Thoracic aorta (tissue), 2 donors: ENCODE measurements around the gene ZC2HC1C. TPM values are rescaled to one million over a fixed set of nuclear protein-coding genes. Genes with fewer than 3 reads are reported as not detected.

Source experiments
- ATAC-seq: fragments of 150-250 bp; one replicate; pipeline ENCODE4 v1.8.0; 2017; ENCODE audit warnings: low read depth; ENCODE audit not compliant: insufficient number of reproducible peaks, low FRiP score
- DNase-seq: peaks from one replicate; pipeline ENCODE4 v3.0.0-alpha.2; 2020; ENCODE audit warnings: low spot score
- H3K27ac ChIP-seq, 2 donors: fragments of 200-600 bp; sonication (generic); 1 replicate in 1 of 2; 2 replicates in 1 of 2; pipeline ENCODE4 v1.5.1; 2016; ENCODE audit warnings: mild to moderate bottlenecking in 2 of 2, moderate library complexity in 2 of 2
- H3K27me3 ChIP-seq: fragments of 200-600 bp; sonication (generic); replicated peaks from 2 replicates; pipeline ENCODE4 v1.6.0; 2016; ENCODE audit warnings: mild to moderate bottlenecking; ENCODE audit not compliant: insufficient read depth
- H3K36me3 ChIP-seq: fragments of 200-600 bp; sonication (generic); one replicate; pipeline ENCODE4 v1.5.1; 2016
- H3K4me1 ChIP-seq, 2 donors: fragments of 200-600 bp; sonication (generic); 1 replicate in 1 of 2; 2 replicates in 1 of 2; pipeline versions ENCODE4 v1.5.1 to v1.6.0; 2016; ENCODE audit warnings: low read depth in 2 of 2, mild to moderate bottlenecking in 1 of 2; ENCODE audit not compliant: control insufficient read depth in 1 of 2
- H3K4me3 ChIP-seq: fragments of 200-600 bp; sonication (generic); 2 replicates; pipeline ENCODE4 v1.5.1; 2016; ENCODE audit warnings: mild to moderate bottlenecking
- H3K9me3 ChIP-seq: fragments of 200-600 bp; sonication (generic); 2 replicates; pipeline ENCODE4 v1.5.1; 2016
- CTCF ChIP-seq: fragments of 200-600 bp; sonication (generic); IDR thresholded peaks from one replicate; pipeline ENCODE4 v1.5.1; 2019; ENCODE audit warnings: antibody characterized with exemption
- total RNA-seq, 2 donors: library from RNA; depleted of rRNA; stranded (reverse); fragments of >200 nt; gene quantifications; one replicate each; pipeline versions ENCODE4 v1.1.0 to v1.2.3, GENCODE V29; 2016

ZC2HC1C gene
- total RNA-seq, 2 donors from 2014 or later: 0.27 to 1.1 TPM

DNA sequence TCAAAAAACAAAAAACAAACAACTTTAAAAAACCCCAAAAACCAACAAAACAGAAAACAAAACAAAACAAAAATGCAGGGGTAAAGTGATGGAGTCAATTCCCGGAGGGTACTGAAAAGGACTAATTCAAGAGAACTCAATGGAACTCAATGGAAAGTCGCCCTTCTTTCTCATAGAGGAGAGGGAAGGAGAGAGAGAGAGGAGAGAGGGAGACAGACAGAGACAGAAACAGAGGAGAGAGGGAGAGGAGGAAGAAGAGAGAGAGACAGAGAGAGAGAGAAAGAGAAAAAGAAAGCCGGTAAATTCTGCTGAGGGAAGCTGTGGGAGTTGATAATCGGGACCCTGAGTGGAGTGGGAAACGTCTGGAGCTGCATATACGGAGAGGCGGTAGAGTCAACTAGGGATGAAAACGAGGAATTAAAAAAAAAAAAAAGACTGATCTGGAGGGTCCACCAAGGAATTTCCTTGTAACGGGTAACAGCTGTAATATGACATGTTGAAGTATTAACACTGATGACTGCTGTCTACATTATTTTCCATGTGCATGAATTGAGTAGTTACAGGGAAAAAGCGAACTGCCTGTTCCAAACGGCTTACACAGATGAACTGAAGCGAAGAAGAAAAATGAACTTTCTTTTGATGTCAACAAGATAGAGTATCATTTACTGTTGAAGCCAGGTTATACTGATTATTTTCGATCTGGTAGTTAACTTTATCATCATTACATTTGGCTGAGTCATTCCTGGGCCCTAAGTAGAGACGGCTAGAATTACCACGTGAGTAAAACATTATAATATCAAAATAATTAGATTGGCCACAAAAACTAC, 934 bp upstream of the ZC2HC1C start:
- Histone ChIP-seq H3K4me1 (peaks cover 2 to 27% of the 10 kb centered on the region in 2 donors), H3K9me3 (no peaks in the 10 kb centered on the region), H3K27me3 (no peaks in the 10 kb centered on the region), H3K27ac (peak overlapping the region; percentile 81 to 84), H3K36me3 (no peaks in the 10 kb centered on the region), H3K4me3 (peak overlapping the region; percentile 74)
- TF ChIP-seq CTCF: no peak
- ATAC-seq (no peak), DNase-seq (no peak)

DNA sequence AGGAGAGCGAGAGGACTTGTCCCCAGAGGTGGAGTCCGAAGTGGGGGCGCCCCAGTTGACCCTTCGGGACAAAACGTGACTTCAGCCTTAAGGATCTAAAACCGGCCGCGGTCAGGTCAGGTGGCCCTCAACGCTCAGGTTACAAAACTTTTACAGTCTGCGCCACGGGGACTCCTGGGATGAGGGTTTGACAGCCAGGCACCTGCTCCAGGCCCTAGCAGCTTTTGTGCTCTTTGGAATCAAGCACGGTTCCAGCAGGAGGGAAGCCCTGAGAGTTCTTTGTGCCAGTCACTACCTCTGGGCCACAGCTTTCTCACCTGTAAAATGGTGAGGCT, 337 bp downstream of the ZC2HC1C start:
- Histone ChIP-seq H3K27ac (peak overlapping the region; percentile 81 to 84), H3K9me3 (no peaks in the 10 kb centered on the region), H3K4me3 (peak overlapping the region; percentile 74), H3K27me3 (no peaks in the 10 kb centered on the region), H3K36me3 (no peaks in the 10 kb centered on the region), H3K4me1 (peaks cover 2 to 23% of the 10 kb centered on the region in 2 donors)
- no peak for ATAC-seq
- TF ChIP-seq CTCF: no peak
- DNase-seq: no peak

GRCh38 chr14:75070383-75070782, 942 bp downstream of the ZC2HC1C start:
- H3K36me3 ChIP-seq: no peaks in the 10 kb centered on the region
- H3K4me3 ChIP-seq: no peak overlapping the region
- peak overlapping the region; percentile 81 to 84 for H3K27ac ChIP-seq
- H3K9me3 ChIP-seq: no peaks in the 10 kb centered on the region
- H3K4me1 ChIP-seq: peaks cover 2 to 23% of the 10 kb centered on the region in 2 donors
- no peak for ATAC-seq
- no peak for TF ChIP-seq CTCF
- no peak for DNase-seq
- H3K27me3 ChIP-seq: no peaks in the 10 kb centered on the region

GRCh38 chr14:75077794-75078193, 8.4 kb downstream of the ZC2HC1C start:
- Histone ChIP-seq H3K9me3 (no peaks in the 10 kb centered on the region), H3K27ac (no peak overlapping the region), H3K4me3 (no peak overlapping the region), H3K27me3 (no peaks in the 10 kb centered on the region), H3K4me1 (peaks cover 0 to 9% of the 10 kb centered on the region in 2 donors), H3K36me3 (no peaks in the 10 kb centered on the region)
- ATAC-seq (no peak), DNase-seq (no peak)
- TF ChIP-seq CTCF: no peak

- no peaks in the 10 kb centered on the region for H3K27me3 ChIP-seq
- no peak overlapping the region for H3K4me3 ChIP-seq
- no peak for ATAC-seq
- no peaks in the 10 kb centered on the region for H3K9me3 ChIP-seq
- TF ChIP-seq CTCF: no peak
- H3K4me1 ChIP-seq: peaks cover 0 to 11% of the 10 kb centered on the region in 2 donors
- H3K27ac ChIP-seq: no peak overlapping the region
- H3K36me3 ChIP-seq: peaks cover 9% of the 10 kb centered on the region
- no peak for DNase-seq
These were observed 10.1 kb downstream of the ZC2HC1C start for GRCh38 chr14:75079521-75079920.
